HepG2 (cell line): ENCODE measurements around the gene MLYCD. TPM values are rescaled to one million over a fixed set of nuclear protein-coding genes. Genes with fewer than 3 reads are reported as not detected.
A peak's percentile ranks its signal among the peaks of the same experiment; 100 is the strongest.

Source experiments
- JUN ChIP-seq: sonication (generic); formaldehyde crosslinking; IDR thresholded peaks from 2 replicates; pipeline ENCODE4 v1.4.0; 2020; ENCODE audit warnings: mild to moderate bottlenecking, missing genetic modification reagents
- JUNB ChIP-seq: sonication (generic); formaldehyde crosslinking; IDR thresholded peaks from 2 replicates; pipeline ENCODE4 v1.8.0; 2022; ENCODE audit warnings: missing genetic modification reagents, mild to moderate bottlenecking, borderline replicate concordance
- MYPOP ChIP-seq: sonication (generic); formaldehyde crosslinking; IDR thresholded peaks from 2 replicates; pipeline ENCODE4 v1.8.1; 2023; ENCODE audit warnings: mild to moderate bottlenecking, moderate library complexity, missing genetic modification reagents
- NCOR1 ChIP-seq: fragments of 200-600 bp; sonication (generic); IDR thresholded peaks from 2 replicates; pipeline ENCODE4 v1.7.0; 2017; ENCODE audit warnings: antibody characterized with exemption, low read length, borderline replicate concordance
- NFATC3 ChIP-seq: sonication (generic); formaldehyde crosslinking; IDR thresholded peaks from 2 replicates; pipeline ENCODE4 v1.5.1; 2020; ENCODE audit warnings: mild to moderate bottlenecking, missing genetic modification reagents
- TBX2 ChIP-seq: sonication (generic); formaldehyde crosslinking; IDR thresholded peaks from 2 replicates; pipeline ENCODE4 v1.5.0; 2020; ENCODE audit warnings: missing genetic modification reagents, mild to moderate bottlenecking, borderline replicate concordance
- ZNF646 ChIP-seq: sonication (generic); formaldehyde crosslinking; IDR thresholded peaks from 2 replicates; pipeline ENCODE4 v1.9.0; 2021; ENCODE audit warnings: mild to moderate bottlenecking, missing genetic modification reagents
- ZNF720 ChIP-seq: sonication (generic); formaldehyde crosslinking; IDR thresholded peaks from 2 replicates; pipeline ENCODE4 v1.4.0; 2020; ENCODE audit warnings: missing genetic modification reagents
- ZSCAN9 ChIP-seq: IDR thresholded peaks from 2 replicates; pipeline ENCODE4 v1.6.1; 2016; ENCODE audit warnings: borderline replicate concordance
- polyA plus RNA-seq, 8 experiments: library from polyadenylated mRNA; depleted of rRNA in 3 of 8; stranded (reverse) in 7 of 8; unstranded in 1 of 8; fragments of >200 nt; fragmentation: Illumina TruSeq in 4 of 8; extraction: Trizol in 4 of 8; gene quantifications; 2 replicates each; pipeline versions ENCODE4 v1.2.1 to v1.2.3, GENCODE V29; 2011 to 2016; ENCODE audit warnings: low read depth in 4 of 8, missing spikeins in 1 of 8, mixed read lengths in 1 of 8; ENCODE audit not compliant: insufficient read depth in 1 of 8
- total RNA-seq, 5 experiments: library from RNA; depleted of rRNA; stranded (reverse); fragments of >200 nt; fragmentation: Illumina TruSeq; extraction: Trizol; gene quantifications; 2 replicates each; pipeline ENCODE4 v1.2.3, GENCODE V29; 2016; ENCODE audit warnings: low read depth in 1 of 5
- TF ChIP-seq, protein P1 (sequence below): sonication (generic); formaldehyde crosslinking; IDR thresholded peaks from 2 replicates; pipeline ENCODE4 v1.4.0; 2020; ENCODE audit warnings: missing genetic modification reagents, low read depth, mild to moderate bottlenecking, borderline replicate concordance
- TF ChIP-seq, protein P2 (sequence below): sonication (generic); formaldehyde crosslinking; IDR thresholded peaks from 2 replicates; pipeline ENCODE4 v1.4.0; 2020; ENCODE audit warnings: missing genetic modification reagents, borderline replicate concordance
- TF ChIP-seq, protein P3 (sequence below): sonication (generic); formaldehyde crosslinking; IDR thresholded peaks from 2 replicates; pipeline ENCODE4 v1.5.0; 2020; ENCODE audit warnings: mild to moderate bottlenecking, missing genetic modification reagents, moderate library complexity

MLYCD gene
- total and polyA plus RNA-seq, 2 of the 13 experiments (the other 11 are each of a cell fraction or from before 2014, with no cell fraction given): 1.8 to 4.0 TPM

- TF ChIP-seq, protein P1, sequence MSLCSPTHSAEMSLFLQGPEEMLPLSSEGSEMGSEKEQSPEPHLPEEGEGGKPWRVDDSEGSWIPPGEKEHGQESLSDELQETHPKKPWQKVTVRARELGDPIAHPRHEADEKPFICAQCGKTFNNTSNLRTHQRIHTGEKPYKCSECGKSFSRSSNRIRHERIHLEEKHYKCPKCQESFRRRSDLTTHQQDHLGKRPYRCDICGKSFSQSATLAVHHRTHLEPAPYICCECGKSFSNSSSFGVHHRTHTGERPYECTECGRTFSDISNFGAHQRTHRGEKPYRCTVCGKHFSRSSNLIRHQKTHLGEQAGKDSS: no peak
- TF ChIP-seq, protein P2, sequence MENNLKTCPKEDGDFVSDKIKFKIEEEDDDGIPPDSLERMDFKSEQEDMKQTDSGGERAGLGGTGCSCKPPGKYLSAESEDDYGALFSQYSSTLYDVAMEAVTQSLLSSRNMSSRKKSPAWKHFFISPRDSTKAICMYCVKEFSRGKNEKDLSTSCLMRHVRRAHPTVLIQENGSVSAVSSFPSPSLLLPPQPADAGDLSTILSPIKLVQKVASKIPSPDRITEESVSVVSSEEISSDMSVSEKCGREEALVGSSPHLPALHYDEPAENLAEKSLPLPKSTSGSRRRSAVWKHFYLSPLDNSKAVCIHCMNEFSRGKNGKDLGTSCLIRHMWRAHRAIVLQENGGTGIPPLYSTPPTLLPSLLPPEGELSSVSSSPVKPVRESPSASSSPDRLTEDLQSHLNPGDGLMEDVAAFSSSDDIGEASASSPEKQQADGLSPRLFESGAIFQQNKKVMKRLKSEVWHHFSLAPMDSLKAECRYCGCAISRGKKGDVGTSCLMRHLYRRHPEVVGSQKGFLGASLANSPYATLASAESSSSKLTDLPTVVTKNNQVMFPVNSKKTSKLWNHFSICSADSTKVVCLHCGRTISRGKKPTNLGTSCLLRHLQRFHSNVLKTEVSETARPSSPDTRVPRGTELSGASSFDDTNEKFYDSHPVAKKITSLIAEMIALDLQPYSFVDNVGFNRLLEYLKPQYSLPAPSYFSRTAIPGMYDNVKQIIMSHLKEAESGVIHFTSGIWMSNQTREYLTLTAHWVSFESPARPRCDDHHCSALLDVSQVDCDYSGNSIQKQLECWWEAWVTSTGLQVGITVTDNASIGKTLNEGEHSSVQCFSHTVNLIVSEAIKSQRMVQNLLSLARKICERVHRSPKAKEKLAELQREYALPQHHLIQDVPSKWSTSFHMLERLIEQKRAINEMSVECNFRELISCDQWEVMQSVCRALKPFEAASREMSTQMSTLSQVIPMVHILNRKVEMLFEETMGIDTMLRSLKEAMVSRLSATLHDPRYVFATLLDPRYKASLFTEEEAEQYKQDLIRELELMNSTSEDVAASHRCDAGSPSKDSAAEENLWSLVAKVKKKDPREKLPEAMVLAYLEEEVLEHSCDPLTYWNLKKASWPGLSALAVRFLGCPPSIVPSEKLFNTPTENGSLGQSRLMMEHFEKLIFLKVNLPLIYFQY: peak; percentile 89
- peak; percentile 63; the same call in 1 of the 2 replicates for TF ChIP-seq JUN (CRISPR knock-in tag)
- 0 out of 2 replicates have a peak, but pooled peaks have one; percentile 29 for TF ChIP-seq ZNF646 (CRISPR knock-in tag)
- peak; percentile 77 for TF ChIP-seq MYPOP (CRISPR knock-in tag)
- TF ChIP-seq, protein P3, sequence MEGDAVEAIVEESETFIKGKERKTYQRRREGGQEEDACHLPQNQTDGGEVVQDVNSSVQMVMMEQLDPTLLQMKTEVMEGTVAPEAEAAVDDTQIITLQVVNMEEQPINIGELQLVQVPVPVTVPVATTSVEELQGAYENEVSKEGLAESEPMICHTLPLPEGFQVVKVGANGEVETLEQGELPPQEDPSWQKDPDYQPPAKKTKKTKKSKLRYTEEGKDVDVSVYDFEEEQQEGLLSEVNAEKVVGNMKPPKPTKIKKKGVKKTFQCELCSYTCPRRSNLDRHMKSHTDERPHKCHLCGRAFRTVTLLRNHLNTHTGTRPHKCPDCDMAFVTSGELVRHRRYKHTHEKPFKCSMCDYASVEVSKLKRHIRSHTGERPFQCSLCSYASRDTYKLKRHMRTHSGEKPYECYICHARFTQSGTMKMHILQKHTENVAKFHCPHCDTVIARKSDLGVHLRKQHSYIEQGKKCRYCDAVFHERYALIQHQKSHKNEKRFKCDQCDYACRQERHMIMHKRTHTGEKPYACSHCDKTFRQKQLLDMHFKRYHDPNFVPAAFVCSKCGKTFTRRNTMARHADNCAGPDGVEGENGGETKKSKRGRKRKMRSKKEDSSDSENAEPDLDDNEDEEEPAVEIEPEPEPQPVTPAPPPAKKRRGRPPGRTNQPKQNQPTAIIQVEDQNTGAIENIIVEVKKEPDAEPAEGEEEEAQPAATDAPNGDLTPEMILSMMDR (CRISPR knock-in tag): 0 out of 2 replicates have a peak, but pooled peaks have one; percentile 1
- no peak for TF ChIP-seq NFATC3 (CRISPR knock-in tag)
- no peak for TF ChIP-seq ZNF720 (CRISPR knock-in tag)
- peak; percentile 64; the same call in 1 of the 2 replicates for TF ChIP-seq ZSCAN9 (CRISPR knock-in tag)
- TF ChIP-seq TBX2: peak; percentile 88
- TF ChIP-seq NCOR1: peak; percentile 63; the same call in 1 of the 2 replicates
- TF ChIP-seq JUNB: peak; percentile 49; the same call in 1 of the 2 replicates
Measured at GRCh38 chr16:83952940-83953795, 54.3 kb downstream of the MLYCD start, which contains the start of gene OSGIN1 (continued).
